ENCODE measurements around the gene TOM1L1.
A peak's percentile ranks its signal among the peaks of the same experiment; 100 is the strongest.

TOM1L1 gene

GRCh38 chr17:54992797-54993639 lies 92.4 kb downstream of the TOM1L1 start:
- DNase-seq = peak; percentile 31 to 79 (median 53)

GRCh38 chr17:54996441-54996840 lies 95.8 kb downstream of the TOM1L1 start:
- no peak for DNase-seq

GRCh38 chr17:55002458-55002857 lies 101.8 kb downstream of the TOM1L1 start:
- no peak for DNase-seq

DNA sequence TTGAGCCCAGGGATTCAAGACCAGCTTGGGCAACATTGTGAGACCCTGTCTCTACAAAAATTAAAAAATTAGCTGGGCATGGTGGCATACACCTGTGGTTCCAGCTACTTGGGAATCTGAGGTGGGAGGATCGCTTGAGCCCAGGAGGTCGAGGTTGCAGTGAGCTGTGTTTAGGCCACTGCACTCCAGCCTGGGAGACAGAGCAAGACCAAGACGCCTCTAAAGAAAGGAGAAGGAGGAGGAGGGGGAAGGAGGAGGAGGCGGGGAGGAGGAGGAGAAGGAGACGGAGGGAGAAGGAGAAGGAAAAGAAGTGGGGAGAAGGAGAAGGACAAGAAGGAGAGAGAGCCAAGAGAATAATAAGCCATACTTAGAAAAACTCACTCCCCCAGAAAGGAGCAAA lies 103.8 kb downstream of the TOM1L1 start:
- no peak for DNase-seq

DNA sequence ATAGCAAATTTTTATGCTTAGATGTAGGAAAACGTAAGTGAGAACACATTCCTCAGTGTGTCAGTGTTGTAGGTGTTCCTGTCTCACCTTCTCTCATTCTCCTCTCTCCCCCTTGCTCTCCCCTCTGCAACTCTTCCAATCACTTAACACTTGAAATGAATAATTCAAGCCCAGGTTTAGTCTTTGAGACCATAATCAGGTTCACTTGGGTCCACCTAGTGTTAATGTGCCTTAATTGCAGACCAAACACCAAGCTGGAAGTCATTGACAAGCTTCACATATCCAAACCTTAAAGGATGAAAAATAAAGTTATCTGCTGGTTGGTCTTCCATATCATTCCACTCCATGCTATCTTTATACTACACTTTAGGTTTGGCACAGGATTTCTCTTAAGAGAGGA lies 104.9 kb downstream of the TOM1L1 start:
- DNase-seq = peak; percentile 5 to 47 (median 29)

Measured in suppressor macrophage (primary cell).